Prostate gland (tissue), 2 donors: ENCODE data around the gene COX19. TPM values are rescaled to one million over a fixed set of nuclear protein-coding genes. Genes with fewer than 3 reads are reported as not detected.
A peak's percentile ranks its signal among the peaks of the same experiment; 100 is the strongest.

Experiments used
- DNase-seq: peaks from one replicate; pipeline ENCODE4 v3.0.0-alpha.2; 2019; ENCODE audit warnings: low spot score
- H3K27ac ChIP-seq, 2 donors: fragments of 200-600 bp; sonication (generic); 2 replicates each; pipeline ENCODE4 v1.5.1; 2017 to 2019
- H3K27me3 ChIP-seq: fragments of 200-600 bp; sonication (generic); replicated peaks from 2 replicates; pipeline ENCODE4 v1.5.1; 2019; ENCODE audit not compliant: insufficient read depth
- H3K36me3 ChIP-seq, 2 donors: fragments of 200-600 bp; sonication (generic); 1 replicate in 1 of 2; 2 replicates in 1 of 2; pipeline versions ENCODE4 v1.5.1 to v1.8.1; 2017 to 2019
- H3K4me1 ChIP-seq: fragments of 200-600 bp; sonication (generic); replicated peaks from 2 replicates; pipeline ENCODE4 v1.5.1; 2019
- H3K4me3 ChIP-seq, 2 donors: fragments of 200-600 bp; sonication (generic); 2 replicates each; pipeline ENCODE4 v1.5.1; 2017 to 2019
- H3K9me3 ChIP-seq: fragments of 200-600 bp; sonication (generic); 2 replicates; pipeline ENCODE4 v1.5.1; 2017
- CTCF ChIP-seq, 4 experiments: fragments of 200-600 bp in 2 of 4; fragments of 450-650 bp in 2 of 4; sonication (generic) in 2 of 4; IDR thresholded peaks; 1 replicate in 3 of 4; 2 replicates in 1 of 4; pipeline ENCODE4 v1.5.1; 2016 to 2019; ENCODE audit warnings: antibody characterized with exemption in 4 of 4, mild to moderate bottlenecking in 2 of 4, moderate library complexity in 2 of 4
- POLR2A ChIP-seq: fragments of 450-650 bp; IDR thresholded peaks from one replicate; pipeline ENCODE4 v1.6.1; 2016; ENCODE audit warnings: antibody characterized with exemption, mild to moderate bottlenecking
- POLR2AphosphoS5 ChIP-seq: sonication (generic); formaldehyde crosslinking; IDR thresholded peaks from one replicate; pipeline ENCODE4 v1.6.1; 2017; ENCODE audit warnings: antibody characterized with exemption
- WGBS: methylation state at CpG from one replicate; pipeline ENCODE4 v1.1.5; 2018; 5-methylcytosine and 5-hydroxymethylcytosine counted together
- intact Hi-C: fragments of 100-400 bp; cut with DNase I; formaldehyde crosslinking; loops from one replicate; pipeline ENCODE4 v1.14.2; 2022
- total RNA-seq, 2 donors: library from RNA; depleted of rRNA; stranded (reverse); fragments of >200 nt; gene quantifications; one replicate each; pipeline ENCODE4 v1.1.0, GENCODE V29; 2016

The COX19 gene
- total RNA-seq, 2 donors from 2014 or later = 11.3 to 17.0 TPM

- WGBS = 8% methylated on average over 84 of the region's 115 CpGs
- TF ChIP-seq POLR2A = no peak
- TF ChIP-seq CTCF (IDR thresholded peaks at IDR 0.05) = peak in 1 of 4 experiments; percentile 57
- intact Hi-C loops = no loop called here
- Histone ChIP-seq H3K27ac (no peak within 1 kb of the TSS), H3K36me3 (no peaks in the 10 kb centered on the region), H3K9me3 (no peaks in the 10 kb centered on the region), H3K4me3 (peak within 1 kb of the TSS; percentile 40 to 44), H3K27me3 (no peaks in the 10 kb centered on the region), H3K4me1 (peaks cover 8% of the 10 kb centered on the region)
- DNase-seq = no peak
Observed at GRCh38 chr7:954330-955238, 20.8 kb downstream of the COX19 start, which contains the start of gene ADAP1. TSS of gene ADAP1 (minus strand) at chr7:954680. CDS start at chr7:954477, 203 bp downstream.

GRCh38 chr7:953547-954327, 21.6 kb downstream of the COX19 start:
- H3K27ac ChIP-seq = no peak overlapping the region
- no peaks in the 10 kb centered on the region for H3K36me3 ChIP-seq
- peak overlapping the region; percentile 40 to 44 for H3K4me3 ChIP-seq
- no peaks in the 10 kb centered on the region for H3K27me3 ChIP-seq
- TF ChIP-seq CTCF (IDR thresholded peaks at IDR 0.05) (peak in 1 of 4 experiments; percentile 9), POLR2AphosphoS5 (no peak), POLR2A (peak; percentile 21)
- intact Hi-C loops = no loop called here
- WGBS = 1% methylated on average over 31 of the region's 78 CpGs
- DNase-seq = peak; percentile 55
- H3K4me1 ChIP-seq = peaks cover 8% of the 10 kb centered on the region
- H3K9me3 ChIP-seq = no peaks in the 10 kb centered on the region

- no peak overlapping the region for H3K27ac ChIP-seq
- no peaks in the 10 kb centered on the region for H3K27me3 ChIP-seq
- peak overlapping the region in 1 of 2 donors; percentile 40 for H3K4me3 ChIP-seq
- intact Hi-C loops = no loop called here
- DNase-seq = no peak
- no peaks in the 10 kb centered on the region for H3K36me3 ChIP-seq
- WGBS = 82% methylated on average over 19 of the region's 20 CpGs
- H3K4me1 ChIP-seq = peaks cover 8% of the 10 kb centered on the region
- no peaks in the 10 kb centered on the region for H3K9me3 ChIP-seq
- TF ChIP-seq CTCF (IDR thresholded peaks at IDR 0.05) (no peak), POLR2A (no peak), POLR2AphosphoS5 (no peak)
Observed at GRCh38 chr7:952548-953441, 22.6 kb downstream of the COX19 start.

GRCh38 chr7:951881-952547, 23.3 kb downstream of the COX19 start:
- no peak for TF ChIP-seq POLR2AphosphoS5
- no peak for TF ChIP-seq POLR2A
- no peak for TF ChIP-seq CTCF (IDR thresholded peaks at IDR 0.05)
- no peaks in the 10 kb centered on the region for H3K9me3 ChIP-seq
- H3K36me3 ChIP-seq = no peaks in the 10 kb centered on the region
- H3K27me3 ChIP-seq = no peaks in the 10 kb centered on the region
- DNase-seq = no peak
- no peak overlapping the region for H3K4me3 ChIP-seq
- H3K27ac ChIP-seq = no peak overlapping the region
- intact Hi-C loops = no loop called here
- peaks cover 8% of the 10 kb centered on the region for H3K4me1 ChIP-seq
- WGBS = 90% methylated on average over 21 of the region's 21 CpGs
